HEK293 (cell line): ENCODE data around the gene BCL2.

Experiments used
- CTCF ChIA-PET: fragments of 350-600 bp; formaldehyde crosslinking; extraction: SDS; loops from one replicate; lab custom pipeline; 2021; ENCODE audit warnings: antibody characterized with exemption; lab: Yijun Ruan, JAX
- POLR2A ChIA-PET: fragments of 300-600 bp; formaldehyde crosslinking; extraction: SDS; loops from one replicate; lab custom pipeline; 2020; ENCODE audit warnings: antibody characterized with exemption, inconsistent platforms; lab: Yijun Ruan, JAX
- H3K27ac ChIP-seq: fragments of 200-500 bp; sonication (Bioruptor generic); 2 replicates; pipeline ENCODE4 v1.5.1; 2014; ENCODE audit warnings: low read depth, low read length, control low read depth, inconsistent platforms; ENCODE audit errors: extremely low read depth
- H3K36me3 ChIP-seq, 2 experiments: fragments of 200-500 bp in 1 of 2; sonication (Bioruptor generic) in 1 of 2; 1 replicate in 1 of 2; 2 replicates in 1 of 2; pipeline ENCODE4 v1.5.1; 2014 to 2017; ENCODE audit warnings: inconsistent platforms in 2 of 2, low read length in 2 of 2; ENCODE audit not compliant: control insufficient read depth in 2 of 2, insufficient read depth in 1 of 2
- H3K4me1 ChIP-seq: fragments of 200-500 bp; sonication (Bioruptor generic); 2 replicates; pipeline ENCODE4 v1.5.1; 2014; ENCODE audit warnings: mild to moderate bottlenecking, low read length, inconsistent platforms; ENCODE audit not compliant: control insufficient read depth, insufficient read depth
- H3K4me3 ChIP-seq: 2 replicates; pipeline ENCODE4 v1.5.1; 2011; ENCODE audit warnings: low read depth, mild to moderate bottlenecking, control low read depth, low read length, moderate library complexity
- H3K9me3 ChIP-seq: fragments of 200-500 bp; sonication (Bioruptor generic); 2 replicates; pipeline ENCODE4 v1.5.1; 2014; ENCODE audit warnings: low read depth, low read length, inconsistent platforms; ENCODE audit not compliant: control insufficient read depth, insufficient read depth
- HOXA7 ChIP-seq: sonication (generic); formaldehyde crosslinking; IDR thresholded peaks from 2 replicates; pipeline ENCODE4 v1.8.1; 2022; ENCODE audit warnings: missing genetic modification reagents, borderline replicate concordance
- KLF9 ChIP-seq: fragments of 450-650 bp; formaldehyde crosslinking; IDR thresholded peaks from 2 replicates; pipeline ENCODE4 v1.5.1; 2016; ENCODE audit warnings: missing biosample characterization, missing genetic modification characterization, low read depth
- MEIS1 ChIP-seq: sonication (generic); formaldehyde crosslinking; IDR thresholded peaks from 2 replicates; pipeline ENCODE4 v1.8.1; 2022; ENCODE audit warnings: missing genetic modification reagents, mild to moderate bottlenecking, borderline replicate concordance
- PRDM1 ChIP-seq: fragments of 450-650 bp; formaldehyde crosslinking; IDR thresholded peaks from 2 replicates; pipeline ENCODE4; 2016; ENCODE audit warnings: missing biosample characterization, missing genetic modification characterization
- PRDM6 ChIP-seq: fragments of 450-650 bp; formaldehyde crosslinking; IDR thresholded peaks from 2 replicates; pipeline ENCODE4 v1.5.1; 2017; ENCODE audit warnings: missing biosample characterization, missing genetic modification characterization
- SETDB1 ChIP-seq: IDR thresholded peaks from one replicate; pipeline ENCODE4 v1.6.1; 2017; ENCODE audit warnings: mild to moderate bottlenecking, low read length, moderate library complexity, mixed read lengths; ENCODE audit not compliant: insufficient read length
- SP7 ChIP-seq: fragments of 450-650 bp; formaldehyde crosslinking; IDR thresholded peaks from 2 replicates; pipeline ENCODE4 v1.5.1; 2016; ENCODE audit warnings: missing biosample characterization, missing genetic modification characterization
- TCF7L2 ChIP-seq: IDR thresholded peaks from 2 replicates; pipeline ENCODE4 v1.6.1; 2011; ENCODE audit warnings: low read depth, mild to moderate bottlenecking, inconsistent platforms, low read length, moderate library complexity, borderline replicate concordance
- ZBTB48 ChIP-seq: fragments of 450-650 bp; formaldehyde crosslinking; IDR thresholded peaks from 2 replicates; pipeline ENCODE4 v1.5.1; 2016; ENCODE audit warnings: missing biosample characterization, missing genetic modification characterization
- ZNF24 ChIP-seq: fragments of 450-650 bp; formaldehyde crosslinking; IDR thresholded peaks from 2 replicates; pipeline ENCODE4 v1.5.1; 2016; ENCODE audit warnings: missing biosample characterization, missing genetic modification characterization
- ZNF274 ChIP-seq, 2 experiments: fragments of 200-500 bp in 1 of 2; fragments of 450-650 bp in 1 of 2; sonication (Bioruptor generic) in 1 of 2; formaldehyde crosslinking in 1 of 2; IDR thresholded peaks; 2 replicates each; pipeline versions ENCODE4 v1.5.1 to v1.6.1; 2014 to 2016; ENCODE audit warnings: borderline replicate concordance in 1 of 2, inconsistent platforms in 1 of 2, low read length in 1 of 2, missing biosample characterization in 1 of 2, missing genetic modification characterization in 1 of 2
- ZNF280C ChIP-seq: fragments of 450-650 bp; formaldehyde crosslinking; IDR thresholded peaks from 2 replicates; pipeline ENCODE4 v1.5.1; 2016; ENCODE audit warnings: missing biosample characterization, missing genetic modification characterization
- ZNF335 ChIP-seq: fragments of 450-650 bp; formaldehyde crosslinking; conservative IDR thresholded peaks from 2 replicates; pipeline ENCODE4 v1.5.1; 2016; ENCODE audit warnings: missing biosample characterization, missing genetic modification characterization
- ZNF449 ChIP-seq: fragments of 450-650 bp; formaldehyde crosslinking; IDR thresholded peaks from 2 replicates; pipeline ENCODE4 v1.5.1; 2017; ENCODE audit warnings: missing biosample characterization, mild to moderate bottlenecking, missing genetic modification characterization, moderate library complexity
- ZNF510 ChIP-seq: fragments of 450-650 bp; formaldehyde crosslinking; IDR thresholded peaks from 2 replicates; pipeline ENCODE4 v1.5.1; 2018; ENCODE audit warnings: mild to moderate bottlenecking, missing genetic modification characterization, missing biosample characterization; ENCODE audit not compliant: insufficient replicate concordance
- ZNF658 ChIP-seq: fragments of 450-650 bp; formaldehyde crosslinking; IDR thresholded peaks from 2 replicates; pipeline ENCODE4; 2016; ENCODE audit warnings: missing biosample characterization, missing genetic modification characterization
- ZNF664 ChIP-seq: fragments of 450-650 bp; formaldehyde crosslinking; IDR thresholded peaks from 2 replicates; pipeline ENCODE4 v1.5.1; 2016; ENCODE audit warnings: missing biosample characterization, missing genetic modification characterization
- ZNF677 ChIP-seq: fragments of 450-650 bp; IDR thresholded peaks from 2 replicates; pipeline ENCODE4 v1.5.0; 2018; ENCODE audit warnings: missing biosample characterization, mild to moderate bottlenecking, missing genetic modification characterization, moderate library complexity
- ZNF777 ChIP-seq: fragments of 450-650 bp; formaldehyde crosslinking; IDR thresholded peaks from 2 replicates; pipeline ENCODE4 v1.5.1; 2017; ENCODE audit warnings: missing biosample characterization, missing genetic modification characterization, borderline replicate concordance
- ZNF791 ChIP-seq: fragments of 450-650 bp; formaldehyde crosslinking; IDR thresholded peaks from 2 replicates; pipeline ENCODE4 v1.5.1; 2016; ENCODE audit warnings: missing biosample characterization, missing genetic modification characterization
- TF ChIP-seq, protein P1 (sequence below): fragments of 450-650 bp; formaldehyde crosslinking; IDR thresholded peaks from 2 replicates; pipeline ENCODE4 v1.5.1; 2017; ENCODE audit warnings: missing biosample characterization, missing genetic modification characterization
- TF ChIP-seq, protein P2 (sequence below): fragments of 450-650 bp; formaldehyde crosslinking; IDR thresholded peaks from 2 replicates; pipeline ENCODE4 v1.5.1; 2016; ENCODE audit warnings: missing biosample characterization, missing genetic modification characterization

The BCL2 gene

DNA sequence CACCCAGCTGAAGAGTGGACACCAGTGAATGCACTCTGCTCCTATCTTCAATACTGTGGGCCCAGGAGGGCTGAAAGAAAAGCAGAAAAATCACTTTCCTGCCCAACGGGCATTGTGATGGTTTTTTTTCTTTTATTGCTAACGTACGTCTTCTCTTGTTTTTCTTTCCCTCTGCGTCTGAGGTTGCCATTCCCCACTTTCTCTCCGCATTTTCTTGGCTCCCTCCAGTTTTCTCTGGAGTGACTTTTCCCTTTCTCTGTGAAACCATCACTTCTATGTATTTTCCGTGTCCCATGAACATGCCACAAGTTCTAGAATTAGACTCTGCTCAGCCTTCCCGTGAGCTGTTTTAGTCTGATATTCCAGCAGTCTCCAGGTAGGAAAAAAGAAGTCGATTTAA lies 169.2 kb downstream of the BCL2 start:
- no peak overlapping the region for H3K27ac ChIP-seq
- POLR2A ChIA-PET = no interaction called here
- CTCF ChIA-PET = interaction anchor here (1.0 kb wide), 1 partner anchor 168 kb away, joined by 3 read pairs; no protein-coding TSS in a partner anchor
- no peaks in the 10 kb centered on the region for H3K9me3 ChIP-seq
- no peak overlapping the region for H3K4me3 ChIP-seq
- no peaks in the 10 kb centered on the region for H3K4me1 ChIP-seq
- TF ChIP-seq PRDM1 (tag by site-specific recombination) (peak; percentile 62), TCF7L2 (no peak)
- no peaks in the 10 kb centered on the region for H3K36me3 ChIP-seq

DNA sequence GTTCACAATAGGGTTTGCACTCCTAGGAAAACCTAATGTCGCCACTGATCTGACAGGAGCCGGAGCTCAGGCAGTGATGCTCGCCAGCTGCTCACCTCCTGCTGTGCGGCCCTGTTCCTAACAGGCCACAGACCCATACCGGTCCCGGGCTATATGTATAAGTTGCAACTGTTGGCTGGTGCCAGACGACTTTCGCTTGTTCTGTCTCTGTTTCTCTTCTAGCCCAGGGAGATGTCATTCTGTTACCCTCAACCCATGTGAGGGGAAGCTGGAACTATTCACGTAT lies 170.3 kb downstream of the BCL2 start:
- Histone ChIP-seq H3K4me1 (no peaks in the 10 kb centered on the region), H3K4me3 (no peak overlapping the region), H3K36me3 (no peaks in the 10 kb centered on the region), H3K27ac (no peak overlapping the region), H3K9me3 (no peaks in the 10 kb centered on the region)
- ChIA-PET POLR2A (no interaction called here), CTCF (interaction anchor here (0.7 kb wide), 1 partner anchor 257 kb away, joined by 3 read pairs; no protein-coding TSS in a partner anchor)
- TF ChIP-seq ZNF791 (tag by site-specific recombination) (no peak), ZBTB48 (tag by site-specific recombination) (0 out of 2 replicates have a peak, but pooled peaks have one; percentile 12)

- Histone ChIP-seq H3K27ac (no peak overlapping the region), H3K4me3 (no peak overlapping the region), H3K36me3 (no peaks in the 10 kb centered on the region), H3K9me3 (no peaks in the 10 kb centered on the region), H3K4me1 (no peaks in the 10 kb centered on the region)
- POLR2A ChIA-PET = no interaction called here
- CTCF ChIA-PET = interaction anchor here (0.7 kb wide), 1 partner anchor 258 kb away, joined by 3 read pairs; no protein-coding TSS in a partner anchor
- TF ChIP-seq ZNF274 (IDR thresholded peaks at IDR 0.05; ENCODE audit: low read length) = no peak
- TF ChIP-seq ZNF274 (tag by site-specific recombination; IDR thresholded peaks at IDR 0.05; ENCODE audit: borderline replicate concordance) = no peak
- TF ChIP-seq ZNF777 = no peak
- TF ChIP-seq KLF9 = no peak
- TF ChIP-seq SETDB1 = no peak
- TF ChIP-seq ZNF664 (tag by site-specific recombination) = peak; percentile 52; the same call in 1 of the 2 replicates
- TF ChIP-seq PRDM6 = peak; percentile 77
- TF ChIP-seq ZNF658 (tag by site-specific recombination) = no peak
- peak; percentile 40; the same call in 1 of the 2 replicates for TF ChIP-seq SP7 (tag by site-specific recombination)
- TF ChIP-seq, protein P1, sequence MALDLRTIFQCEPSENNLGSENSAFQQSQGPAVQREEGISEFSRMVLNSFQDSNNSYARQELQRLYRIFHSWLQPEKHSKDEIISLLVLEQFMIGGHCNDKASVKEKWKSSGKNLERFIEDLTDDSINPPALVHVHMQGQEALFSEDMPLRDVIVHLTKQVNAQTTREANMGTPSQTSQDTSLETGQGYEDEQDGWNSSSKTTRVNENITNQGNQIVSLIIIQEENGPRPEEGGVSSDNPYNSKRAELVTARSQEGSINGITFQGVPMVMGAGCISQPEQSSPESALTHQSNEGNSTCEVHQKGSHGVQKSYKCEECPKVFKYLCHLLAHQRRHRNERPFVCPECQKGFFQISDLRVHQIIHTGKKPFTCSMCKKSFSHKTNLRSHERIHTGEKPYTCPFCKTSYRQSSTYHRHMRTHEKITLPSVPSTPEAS (tag by site-specific recombination) = no peak
- no peak for TF ChIP-seq HOXA7 (CRISPR knock-in tag)
- no peak for TF ChIP-seq ZNF677 (tag by site-specific recombination)
- 0 out of 2 replicates have a peak, but pooled peaks have one; percentile 50 for TF ChIP-seq ZNF24 (tag by site-specific recombination)
- no peak for TF ChIP-seq ZNF510 (tag by site-specific recombination)
- TF ChIP-seq, protein P2, sequence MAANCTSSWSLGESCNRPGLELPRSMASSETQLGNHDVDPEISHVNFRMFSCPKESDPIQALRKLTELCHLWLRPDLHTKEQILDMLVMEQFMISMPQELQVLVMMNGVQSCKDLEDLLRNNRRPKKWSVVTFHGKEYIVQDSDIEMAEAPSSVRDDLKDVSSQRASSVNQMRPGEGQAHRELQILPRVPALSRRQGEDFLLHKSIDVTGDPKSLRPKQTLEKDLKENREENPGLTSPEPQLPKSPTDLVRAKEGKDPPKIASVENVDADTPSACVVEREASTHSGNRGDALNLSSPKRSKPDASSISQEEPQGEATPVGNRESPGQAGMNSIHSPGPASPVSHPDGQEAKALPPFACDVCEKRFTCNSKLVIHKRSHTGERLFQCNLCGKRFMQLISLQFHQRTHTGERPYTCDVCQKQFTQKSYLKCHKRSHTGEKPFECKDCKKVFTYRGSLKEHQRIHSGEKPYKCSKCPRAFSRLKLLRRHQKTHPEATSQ (tag by site-specific recombination) = no peak
- TF ChIP-seq ZNF280C (tag by site-specific recombination) = no peak
- TF ChIP-seq ZNF335 (tag by site-specific recombination) = peak; percentile 62
- TF ChIP-seq ZNF449 (tag by site-specific recombination) = no peak
- TF ChIP-seq MEIS1 = no peak
Measured at GRCh38 chr18:63148449-63149301, 170.9 kb downstream of the BCL2 start.
